ENCODE measurements around the gene GRAMD4.

Gene GRAMD4

DNA sequence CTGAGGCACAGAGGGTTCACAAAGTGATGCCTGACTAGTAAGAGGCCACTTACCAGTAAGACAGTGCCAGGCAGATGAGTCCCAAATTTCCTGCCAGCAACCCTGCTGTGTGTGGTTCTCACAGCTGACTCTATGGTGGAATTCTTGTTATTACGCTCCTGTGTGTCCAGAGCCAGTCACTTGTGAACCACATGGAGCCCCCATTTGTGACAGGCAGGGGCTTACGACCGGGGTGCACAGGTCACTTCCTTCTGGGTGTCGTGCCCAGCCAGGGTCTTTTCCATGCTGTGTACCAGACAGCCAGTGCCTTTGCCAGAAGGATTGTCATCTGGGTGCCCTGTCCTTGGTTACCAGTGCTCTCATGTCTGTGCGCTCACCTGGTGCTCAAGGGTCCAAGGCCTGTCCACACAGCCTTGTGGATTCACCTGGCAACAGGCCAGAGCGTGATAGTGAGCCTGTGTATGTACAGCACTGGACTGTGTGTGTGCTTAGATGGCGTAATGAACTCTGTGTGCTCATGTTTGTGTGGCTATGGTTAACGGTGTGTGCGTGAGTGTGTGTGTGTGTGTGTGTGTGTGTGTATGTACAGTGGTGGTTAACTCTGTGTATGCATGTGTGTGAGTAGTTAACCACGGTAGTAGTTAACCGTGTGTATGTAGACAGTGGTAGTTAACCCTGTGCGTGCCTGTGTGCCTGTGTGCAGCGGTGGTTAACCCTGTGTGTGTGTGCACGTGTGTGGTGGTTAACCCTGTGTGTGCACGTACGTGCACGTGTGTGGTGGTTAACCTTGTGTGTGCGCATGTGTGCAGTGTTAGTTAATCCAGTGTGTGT lies 18.6 kb downstream of the GRAMD4 start:
- H3K4me2 ChIP-seq (ENCODE audit: low read depth, low read length): no peak overlapping the region
- no peak overlapping the region for H2AFZ ChIP-seq (ENCODE audit: low read length)
- TF ChIP-seq, protein P1, sequence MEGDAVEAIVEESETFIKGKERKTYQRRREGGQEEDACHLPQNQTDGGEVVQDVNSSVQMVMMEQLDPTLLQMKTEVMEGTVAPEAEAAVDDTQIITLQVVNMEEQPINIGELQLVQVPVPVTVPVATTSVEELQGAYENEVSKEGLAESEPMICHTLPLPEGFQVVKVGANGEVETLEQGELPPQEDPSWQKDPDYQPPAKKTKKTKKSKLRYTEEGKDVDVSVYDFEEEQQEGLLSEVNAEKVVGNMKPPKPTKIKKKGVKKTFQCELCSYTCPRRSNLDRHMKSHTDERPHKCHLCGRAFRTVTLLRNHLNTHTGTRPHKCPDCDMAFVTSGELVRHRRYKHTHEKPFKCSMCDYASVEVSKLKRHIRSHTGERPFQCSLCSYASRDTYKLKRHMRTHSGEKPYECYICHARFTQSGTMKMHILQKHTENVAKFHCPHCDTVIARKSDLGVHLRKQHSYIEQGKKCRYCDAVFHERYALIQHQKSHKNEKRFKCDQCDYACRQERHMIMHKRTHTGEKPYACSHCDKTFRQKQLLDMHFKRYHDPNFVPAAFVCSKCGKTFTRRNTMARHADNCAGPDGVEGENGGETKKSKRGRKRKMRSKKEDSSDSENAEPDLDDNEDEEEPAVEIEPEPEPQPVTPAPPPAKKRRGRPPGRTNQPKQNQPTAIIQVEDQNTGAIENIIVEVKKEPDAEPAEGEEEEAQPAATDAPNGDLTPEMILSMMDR (IDR thresholded peaks at IDR 0.05; ENCODE audit: low read length): no peak
- TF ChIP-seq EZH2 (optimal IDR thresholded peaks at IDR 0.05; ENCODE audit: low read depth, low read length) (no peak), EZH2phosphoT487 (IDR thresholded peaks at IDR 0.05; ENCODE audit: low read length) (no peak)
- H3K9me2 ChIP-seq (replicated peaks; ENCODE audit: insufficient read depth, low read length): no peaks in the 10 kb centered on the region
- no peak overlapping the region for H3K4me3 ChIP-seq (ENCODE audit: low read length)
- H3K27me3 ChIP-seq (replicated peaks; ENCODE audit: insufficient read depth, low read length): no peaks in the 10 kb centered on the region
- no peaks in the 10 kb centered on the region for H3K79me2 ChIP-seq (ENCODE audit: low read length)
- H3K9ac ChIP-seq (ENCODE audit: low read length): no peak overlapping the region
- no peaks in the 10 kb centered on the region for H3F3A ChIP-seq (ENCODE audit: insufficient read depth, low read length)
- no peak for DNase-seq
- no peak overlapping the region for H3K27ac ChIP-seq (ENCODE audit: low read length)
- no peaks in the 10 kb centered on the region for H4K20me1 ChIP-seq (ENCODE audit: insufficient read depth, low read length)
- H3K36me3 ChIP-seq (replicated peaks; ENCODE audit: insufficient read depth, low read length): no peaks in the 10 kb centered on the region
- no peaks in the 10 kb centered on the region for H3K9me3 ChIP-seq (replicated peaks; ENCODE audit: insufficient read depth, low read length)
- no peaks in the 10 kb centered on the region for H3K4me1 ChIP-seq (ENCODE audit: low read length)

DNA sequence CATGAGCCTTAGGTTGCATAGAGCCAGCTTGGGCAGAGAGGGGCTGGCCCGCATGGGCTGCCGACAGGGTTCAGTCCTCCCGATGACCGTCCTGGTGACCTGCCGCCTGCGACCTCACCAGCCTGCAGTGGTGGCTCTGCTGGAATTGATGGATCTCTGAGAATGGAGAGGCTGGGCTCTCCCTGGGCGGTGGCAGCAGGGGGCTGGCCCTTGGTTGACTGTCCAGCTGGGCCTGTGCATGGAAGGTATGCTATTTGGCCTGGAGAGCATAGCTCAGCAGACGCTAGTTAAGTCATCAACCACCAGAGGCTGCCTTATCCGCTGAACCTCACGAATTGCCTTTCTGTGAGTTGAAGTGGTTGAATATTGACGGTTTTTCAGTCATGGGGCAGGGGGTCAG lies 19.7 kb downstream of the GRAMD4 start:
- no peak overlapping the region for H3K27ac ChIP-seq (ENCODE audit: low read length)
- no peak overlapping the region for H3K4me2 ChIP-seq (ENCODE audit: low read depth, low read length)

DNA sequence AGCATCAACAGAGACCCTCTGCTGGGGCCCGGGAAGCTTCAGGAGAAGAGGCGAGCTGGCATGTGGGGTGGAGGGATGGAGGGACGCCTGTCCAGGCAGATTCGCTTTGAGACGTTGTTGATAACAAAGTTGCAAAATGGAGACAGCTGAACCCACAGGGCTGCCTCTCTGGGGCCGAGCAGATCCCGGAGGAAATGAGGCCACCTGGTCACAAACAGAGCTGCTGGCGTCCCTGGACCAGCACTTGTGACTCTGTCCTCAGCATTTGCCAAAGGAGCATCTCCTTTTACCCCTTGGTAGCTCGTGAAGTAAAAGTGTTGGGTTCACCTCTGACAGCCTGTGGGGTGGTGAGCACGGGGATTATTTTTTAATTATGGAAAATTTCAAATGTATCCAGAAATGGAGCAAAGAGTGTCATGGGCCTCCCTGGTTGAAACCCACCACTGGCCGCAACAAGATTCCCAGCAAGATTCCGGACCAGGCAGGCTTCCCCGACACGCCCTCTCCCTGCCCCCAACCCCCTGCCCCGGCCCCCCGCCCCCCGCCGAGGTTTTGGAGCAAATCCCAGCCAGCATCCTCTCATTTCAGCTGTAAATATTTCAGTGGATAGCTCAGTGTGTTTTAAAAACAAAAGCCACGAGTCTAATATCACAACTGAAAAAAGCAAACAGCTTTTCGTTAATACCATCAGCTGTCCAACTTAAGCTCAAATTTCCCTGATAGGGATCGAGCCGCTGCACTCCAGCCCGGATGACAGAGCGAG lies 20.3 kb downstream of the GRAMD4 start:
- H3K4me3 ChIP-seq (ENCODE audit: low read length): no peak overlapping the region
- no peaks in the 10 kb centered on the region for H3K4me1 ChIP-seq (ENCODE audit: low read length)
- no peak overlapping the region for H2AFZ ChIP-seq (ENCODE audit: low read length)
- no peaks in the 10 kb centered on the region for H4K20me1 ChIP-seq (ENCODE audit: insufficient read depth, low read length)
- no peaks in the 10 kb centered on the region for H3K9me3 ChIP-seq (replicated peaks; ENCODE audit: insufficient read depth, low read length)
- no peak for DNase-seq
- H3K27ac ChIP-seq (ENCODE audit: low read length): no peak overlapping the region
- no peak overlapping the region for H3K4me2 ChIP-seq (ENCODE audit: low read depth, low read length)
- TF ChIP-seq, protein P1 (IDR thresholded peaks at IDR 0.05; ENCODE audit: low read length): no peak
- TF ChIP-seq EZH2 (optimal IDR thresholded peaks at IDR 0.05; ENCODE audit: low read depth, low read length) (no peak), EZH2phosphoT487 (IDR thresholded peaks at IDR 0.05; ENCODE audit: low read length) (no peak)
- H3F3A ChIP-seq (ENCODE audit: insufficient read depth, low read length): no peaks in the 10 kb centered on the region
- no peaks in the 10 kb centered on the region for H3K79me2 ChIP-seq (ENCODE audit: low read length)
- no peaks in the 10 kb centered on the region for H3K9me2 ChIP-seq (replicated peaks; ENCODE audit: insufficient read depth, low read length)
- no peak overlapping the region for H3K9ac ChIP-seq (ENCODE audit: low read length)
- no peaks in the 10 kb centered on the region for H3K27me3 ChIP-seq (replicated peaks; ENCODE audit: insufficient read depth, low read length)
- no peaks in the 10 kb centered on the region for H3K36me3 ChIP-seq (replicated peaks; ENCODE audit: insufficient read depth, low read length)

More for the DNA sequence above, 19.7 kb downstream of the GRAMD4 start:
- no peak for DNase-seq
- Histone ChIP-seq H3K4me1 (ENCODE audit: low read length) (no peaks in the 10 kb centered on the region), H3K9me2 (replicated peaks; ENCODE audit: insufficient read depth, low read length) (no peaks in the 10 kb centered on the region), H3K9ac (ENCODE audit: low read length) (no peak overlapping the region), H3K4me3 (ENCODE audit: low read length) (no peak overlapping the region), H2AFZ (ENCODE audit: low read length) (no peak overlapping the region), H3K27me3 (replicated peaks; ENCODE audit: insufficient read depth, low read length) (no peaks in the 10 kb centered on the region), H3K79me2 (ENCODE audit: low read length) (no peaks in the 10 kb centered on the region), H4K20me1 (ENCODE audit: insufficient read depth, low read length) (no peaks in the 10 kb centered on the region), H3F3A (ENCODE audit: insufficient read depth, low read length) (no peaks in the 10 kb centered on the region), H3K36me3 (replicated peaks; ENCODE audit: insufficient read depth, low read length) (no peaks in the 10 kb centered on the region), H3K9me3 (replicated peaks; ENCODE audit: insufficient read depth, low read length) (no peaks in the 10 kb centered on the region)
- TF ChIP-seq EZH2 (optimal IDR thresholded peaks at IDR 0.05; ENCODE audit: low read depth, low read length) (no peak), EZH2phosphoT487 (IDR thresholded peaks at IDR 0.05; ENCODE audit: low read length) (no peak)
- TF ChIP-seq, protein P1 (IDR thresholded peaks at IDR 0.05; ENCODE audit: low read length): no peak

Measured in MM.1S (cell line).